Measurements from ENCODE around the gene TTLL9. TPM values are rescaled to one million over a fixed set of nuclear protein-coding genes. Genes with fewer than 3 reads are reported as not detected.

Gene TTLL9
- 0.14 TPM in 1 of 2 replicates, not detected in the other for total RNA-seq

GRCh38 chr20:31869942-31870725, at the start of gene TTLL9, which contains the start of gene DUSP15:
Gene TTLL9, plus strand, starts transcription at chr20:31870634. Its CDS starts 493 bp downstream, at chr20:31871127.
Gene DUSP15, minus strand, starts transcription at chr20:31870527. Its CDS starts 190 bp downstream, at chr20:31870337.

DNA sequence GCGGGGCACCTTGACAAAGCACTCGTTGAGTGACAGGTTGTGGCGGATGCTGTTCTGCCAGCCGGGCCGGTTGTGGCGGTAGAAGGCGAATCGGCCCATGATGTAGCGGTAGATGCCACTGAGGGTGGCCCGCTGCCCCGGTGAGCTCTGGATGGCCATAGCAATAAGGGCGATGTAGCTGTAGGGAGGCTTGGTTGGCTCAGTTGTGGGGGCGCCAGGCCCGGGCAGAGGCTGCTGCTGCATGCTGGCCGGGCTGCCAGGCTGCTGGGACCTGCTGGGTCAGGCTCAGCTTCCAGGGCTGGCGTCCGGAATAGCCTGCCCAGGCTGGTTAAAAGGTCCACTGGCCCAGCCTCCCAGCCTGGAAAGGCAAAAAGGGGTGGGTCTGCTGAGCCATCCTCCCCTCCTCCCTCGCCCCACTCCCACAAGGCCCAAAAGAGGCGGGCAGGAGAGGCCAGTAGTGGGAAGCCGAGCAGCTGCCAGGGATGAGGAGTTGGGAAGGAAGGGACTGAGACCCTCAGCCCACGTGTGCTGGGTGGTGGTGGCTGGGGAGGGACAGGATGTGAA, 25.1 kb upstream of the TTLL9 start, which contains the start of gene FOXS1:
TSS of gene FOXS1 (minus strand) at position 305 of the 564 bp plus-strand sequence. CDS start at position 243, 62 bp downstream.

GRCh38 chr20:31951530-31952453, 81.4 kb downstream of the TTLL9 start, which contains the start of gene PDRG1:
Gene PDRG1, minus strand, starts transcription at chr20:31952046. Its CDS starts 85 bp downstream, at chr20:31951961.

GRCh38 chr20:31967830-31968249, 97.4 kb downstream of the TTLL9 start, which contains the start of gene XKR7:
Gene XKR7, plus strand, starts transcription at chr20:31968151. Its CDS starts 25 bp downstream, at chr20:31968176.

Small RNA genes within 50 kb of the gene (small RNA-seq; reads per million reads assigned to genes)
- gene RNU1-94P (ENCODE audit: low replicate concordance), result 1.2 reads per million, percentile 51 among the genes with 10 or more reads in this experiment

Other genes starting within 250 kb of the TTLL9 start
- not detected in 2 replicates for gene COX4I2, start 232.7 kb upstream of the TTLL9 start, total RNA-seq
- 111 and 148 TPM in 2 replicates for gene BCL2L1, start 147.8 kb upstream of the TTLL9 start, total RNA-seq
- 3.1 and 123 TPM in 2 replicates for gene TPX2, start 131.3 kb upstream of the TTLL9 start, total RNA-seq
- gene MYLK2, start 51.3 kb upstream of the TTLL9 start, total RNA-seq, result 0.57 TPM in 1 of 2 replicates, not detected in the other
- gene FOXS1, start 25.0 kb upstream of the TTLL9 start, total RNA-seq, result 0.22 and 2.0 TPM in 2 replicates
- under 0.01 TPM in 1 of 2 replicates, not detected in the other for gene DUSP15, start 107 bp upstream of the TTLL9 start, total RNA-seq
- 2.6 and 4.6 TPM in 2 replicates for gene PDRG1, start 81.4 kb downstream of the TTLL9 start, total RNA-seq
- gene XKR7, start 97.5 kb downstream of the TTLL9 start, total RNA-seq, result not detected in 2 replicates
- gene CCM2L, start 139.8 kb downstream of the TTLL9 start, total RNA-seq, result not detected in 2 replicates
- gene HCK, start 181.6 kb downstream of the TTLL9 start, total RNA-seq, result not detected in 2 replicates
- gene TM9SF4, start 239.1 kb downstream of the TTLL9 start, total RNA-seq, result 57.4 and 62.6 TPM in 2 replicates

Measured in placental pericyte (primary cell).